ENCODE data around the gene AFG1L.
"Not testable (repeated sequence)": the region's sequence is repeated elsewhere in the genome, so short reads cannot be mapped to it uniquely, and the experiment has no call there.

Gene AFG1L

GRCh38 chr6:108355120-108355519 is 60.3 kb downstream of the AFG1L start:
- no peak for DNase-seq

- no peak for DNase-seq
Measured at GRCh38 chr6:108355890-108356289, 61.0 kb downstream of the AFG1L start.

- DNase-seq, result no peak
Measured at GRCh38 chr6:108359901-108360882, 65.3 kb downstream of the AFG1L start.

DNA sequence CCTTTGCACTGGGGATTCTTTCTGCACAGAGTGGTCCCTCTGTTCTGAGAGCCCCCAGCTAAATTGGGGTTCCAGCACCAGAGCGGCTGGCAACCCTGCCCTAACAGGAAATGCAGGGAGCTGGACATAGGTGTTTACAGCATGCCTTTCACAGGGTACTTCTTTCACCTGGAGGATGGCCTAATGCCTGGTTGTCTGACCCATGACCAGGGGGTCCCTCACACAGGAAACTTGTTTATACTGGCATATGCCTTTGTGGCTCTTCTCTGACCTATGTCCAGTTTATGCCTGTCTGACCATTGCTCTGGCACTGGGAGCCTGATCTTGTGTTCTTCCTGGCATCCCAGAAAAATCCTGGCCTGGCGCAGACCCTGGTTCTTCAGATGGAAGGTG is 66.1 kb downstream of the AFG1L start:
- DNase-seq, result no peak

- DNase-seq, result no peak
Measured at GRCh38 chr6:108361312-108361932, 66.6 kb downstream of the AFG1L start.

DNA sequence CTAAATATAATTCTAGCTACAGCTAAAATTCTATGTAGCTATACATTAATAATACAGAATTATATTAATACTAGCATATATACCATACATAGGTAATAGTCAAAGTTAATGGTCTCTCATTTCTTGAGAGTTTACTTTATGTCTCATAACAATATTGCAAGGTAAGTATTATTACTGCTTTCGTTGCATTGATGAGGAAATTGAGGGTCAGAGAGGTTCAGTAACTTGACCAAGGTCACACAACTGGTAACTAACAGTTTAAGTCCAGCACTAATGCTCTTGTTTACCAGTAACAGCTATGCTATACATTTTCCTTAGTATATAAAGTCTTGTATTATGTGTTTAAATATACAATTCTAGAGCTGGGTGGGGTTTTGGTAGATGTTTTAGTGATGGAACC is 67.6 kb downstream of the AFG1L start:
- DNase-seq, result no peak

DNA sequence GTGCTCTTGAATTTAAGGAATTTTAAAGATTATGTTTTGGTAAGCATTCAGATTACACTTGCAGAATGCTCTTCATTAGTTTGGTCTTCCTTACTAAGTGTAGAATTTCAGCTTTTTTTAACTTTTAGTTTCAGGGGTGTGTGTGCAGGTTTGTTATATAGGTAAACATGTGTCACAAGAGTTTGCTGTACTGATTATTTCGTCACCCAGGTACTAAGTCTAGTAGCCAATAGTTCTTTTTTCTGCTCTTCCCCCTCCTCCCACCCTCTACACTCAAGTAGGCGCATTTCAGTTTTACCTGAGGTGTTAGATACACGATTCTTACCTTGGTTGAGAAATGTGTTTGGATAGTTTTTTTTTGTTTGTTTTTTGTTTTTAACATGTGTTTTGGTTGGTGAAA is 68.3 kb downstream of the AFG1L start:
- no peak for DNase-seq

DNA sequence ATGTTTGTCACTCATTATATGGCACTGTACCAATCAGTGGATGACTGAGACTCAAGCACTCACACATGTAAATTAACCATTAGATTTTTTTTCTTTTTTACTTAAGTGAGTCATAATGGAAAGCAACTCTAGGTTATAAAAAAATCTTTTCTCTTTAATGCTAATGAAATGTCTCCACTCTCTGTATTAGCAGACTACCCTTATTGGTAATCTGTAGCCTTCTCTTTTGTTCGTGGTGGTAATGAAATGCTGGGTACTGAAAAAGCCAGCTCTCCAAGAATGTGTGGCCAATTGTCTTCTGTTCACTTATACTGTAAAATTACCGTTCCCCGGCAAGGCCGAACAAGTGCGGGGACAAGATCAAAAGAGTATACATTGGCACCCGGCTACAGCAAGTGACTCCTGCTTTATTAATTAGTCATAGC is 69.0 kb downstream of the AFG1L start:
- DNase-seq, result peak; percentile 4

DNA sequence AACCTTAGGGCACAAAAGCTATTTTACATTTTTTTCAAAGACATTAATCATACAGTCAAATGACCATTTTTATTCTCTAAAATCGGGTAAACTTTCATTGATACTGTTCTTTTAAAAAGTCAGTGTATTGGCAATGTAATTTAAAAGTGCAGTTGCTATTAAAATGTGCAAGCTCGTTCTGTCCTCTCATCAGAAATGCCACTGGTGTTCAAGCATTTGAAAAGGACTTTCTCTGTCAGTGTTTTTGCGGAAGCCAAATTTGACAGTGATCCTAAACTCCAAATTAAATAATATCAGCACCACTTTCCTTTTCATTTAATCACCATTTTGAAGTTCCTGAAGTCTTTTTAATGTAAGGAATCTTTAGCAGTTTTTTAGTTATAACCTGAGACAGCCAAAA is 69.6 kb downstream of the AFG1L start:
- DNase-seq, result no peak

GRCh38 chr6:108365478-108365877 is 70.6 kb downstream of the AFG1L start:
- no peak for DNase-seq

DNA sequence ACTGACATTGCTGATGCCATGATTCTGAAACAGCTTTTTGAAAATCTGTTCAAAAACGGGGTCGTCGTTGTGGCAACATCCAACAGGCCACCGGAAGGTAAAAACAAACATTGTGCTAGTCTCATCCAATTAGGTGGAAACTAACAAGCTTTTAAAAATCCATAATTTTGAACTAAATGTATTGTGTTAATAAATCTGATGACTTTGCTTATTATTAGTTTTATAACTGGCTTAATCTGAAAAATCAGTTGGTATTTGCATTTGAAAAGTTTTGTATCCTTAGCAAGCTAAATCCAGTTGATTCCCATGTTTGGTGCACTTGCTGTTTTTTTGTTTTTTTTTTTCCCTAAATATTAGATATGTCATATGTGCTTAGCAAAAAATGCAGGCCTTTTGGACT is 71.4 kb downstream of the AFG1L start:
- DNase-seq, result no peak

DNA sequence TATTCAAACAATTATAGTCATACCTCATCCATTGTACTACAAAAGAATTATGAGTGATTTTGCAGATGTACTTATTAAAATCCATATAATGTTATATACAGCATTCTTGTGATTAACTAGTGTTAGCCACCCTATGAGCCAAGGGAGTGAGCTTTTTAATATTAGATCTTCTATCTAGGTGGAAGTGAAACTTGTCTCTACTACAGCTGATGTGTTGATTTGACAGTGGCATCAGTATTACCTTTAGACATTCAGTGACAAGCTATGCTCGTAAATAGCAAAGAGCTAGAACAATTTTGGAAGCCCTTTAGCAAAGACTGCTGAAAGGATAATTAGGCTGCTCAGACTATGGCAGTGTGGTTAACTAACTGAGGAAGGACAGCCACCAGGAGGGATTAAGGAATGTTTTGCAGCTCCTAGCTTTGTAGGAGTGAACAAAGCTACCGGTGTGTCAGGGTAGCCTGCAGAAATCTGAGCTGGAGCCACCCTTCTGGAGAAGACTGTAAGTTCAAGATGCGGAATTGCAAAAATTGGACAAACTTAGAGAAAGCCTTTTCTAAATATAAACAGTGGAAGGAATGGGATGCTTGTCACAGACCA is 73.7 kb downstream of the AFG1L start:
- DNase-seq, result no peak

DNA sequence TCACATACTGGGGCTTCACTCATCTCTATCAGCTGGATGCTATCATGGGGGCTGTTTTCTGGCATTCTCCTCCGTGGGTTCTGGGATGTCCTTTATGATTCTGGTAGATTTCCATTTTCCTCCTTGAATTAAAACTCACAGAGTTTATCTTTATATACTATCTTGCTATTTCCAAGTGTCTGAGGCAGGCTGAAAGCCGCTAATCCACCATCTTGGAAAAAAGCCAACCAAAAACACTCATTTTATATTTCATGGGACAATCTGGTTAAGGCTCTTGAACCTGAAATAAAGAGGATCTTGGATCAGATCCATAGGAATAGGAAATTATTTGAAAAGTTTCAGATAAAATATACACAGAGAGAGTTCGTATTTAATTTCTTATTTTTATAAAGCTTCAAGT is 86.0 kb downstream of the AFG1L start:
- no peak for DNase-seq

GRCh38 chr6:108383981-108384380 is 89.1 kb downstream of the AFG1L start:
- DNase-seq, result no peak

DNA sequence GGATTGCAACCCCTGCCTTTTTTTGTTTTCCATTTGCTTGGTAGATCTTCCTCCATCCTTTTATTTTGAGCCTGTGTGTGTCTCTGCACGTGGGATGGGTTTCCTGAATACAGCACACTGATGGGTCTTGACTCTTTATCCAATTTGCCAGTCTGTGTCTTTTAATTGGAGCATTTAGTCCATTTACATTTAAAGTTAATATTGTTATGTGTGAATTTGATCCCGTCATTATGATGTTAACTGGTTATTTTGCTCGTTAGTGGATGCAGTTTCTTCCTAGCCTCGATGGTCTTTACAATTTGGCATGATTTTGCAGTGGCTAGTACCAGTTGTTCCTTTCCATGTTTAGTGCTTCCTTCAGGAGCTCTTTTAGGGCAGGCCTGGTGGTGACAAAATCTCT is 94.3 kb downstream of the AFG1L start:
- DNase-seq, result not testable (repeated sequence)

- DNase-seq, result no peak
Measured at GRCh38 chr6:108395297-108395696, 100.4 kb downstream of the AFG1L start.

DNA sequence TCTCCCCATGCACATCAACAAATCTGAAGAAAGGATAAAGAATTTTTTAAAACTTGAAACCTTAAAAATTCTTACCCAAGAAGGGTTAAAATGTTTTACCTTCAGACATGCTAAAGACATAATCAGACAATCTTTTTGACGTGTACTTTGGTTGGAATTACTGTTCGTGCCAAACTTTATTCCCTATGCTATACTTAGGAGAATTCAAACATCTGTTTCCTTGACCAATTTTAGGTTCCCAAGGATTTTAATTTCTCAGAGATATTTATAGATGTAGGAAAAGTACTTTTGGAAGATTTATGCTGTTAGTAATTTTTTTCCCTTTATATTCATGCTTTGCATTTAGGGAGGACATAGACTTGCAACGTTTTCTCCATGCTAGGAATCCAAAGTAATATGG is 108.4 kb downstream of the AFG1L start:
- no peak for DNase-seq

DNA sequence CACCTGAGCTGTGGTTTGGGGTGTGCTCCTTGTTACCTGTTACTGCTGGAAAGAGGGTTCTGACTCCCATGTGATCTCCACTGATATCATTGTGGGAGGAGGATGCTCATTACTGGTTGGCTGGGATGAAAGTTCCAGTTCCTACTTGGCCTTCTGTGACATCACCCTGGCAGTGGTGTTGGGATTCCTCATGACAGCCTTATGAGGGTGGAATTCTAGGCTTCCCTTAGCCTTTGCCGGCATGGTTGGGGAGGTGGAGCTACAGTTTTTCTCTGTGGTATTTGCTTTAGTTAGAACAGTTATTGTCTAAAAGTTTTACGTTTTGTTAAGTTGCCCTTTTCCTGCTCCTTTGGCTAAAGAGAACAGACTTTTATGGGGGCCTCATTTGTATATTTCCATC is 112.1 kb downstream of the AFG1L start:
- no peak for DNase-seq

DNA sequence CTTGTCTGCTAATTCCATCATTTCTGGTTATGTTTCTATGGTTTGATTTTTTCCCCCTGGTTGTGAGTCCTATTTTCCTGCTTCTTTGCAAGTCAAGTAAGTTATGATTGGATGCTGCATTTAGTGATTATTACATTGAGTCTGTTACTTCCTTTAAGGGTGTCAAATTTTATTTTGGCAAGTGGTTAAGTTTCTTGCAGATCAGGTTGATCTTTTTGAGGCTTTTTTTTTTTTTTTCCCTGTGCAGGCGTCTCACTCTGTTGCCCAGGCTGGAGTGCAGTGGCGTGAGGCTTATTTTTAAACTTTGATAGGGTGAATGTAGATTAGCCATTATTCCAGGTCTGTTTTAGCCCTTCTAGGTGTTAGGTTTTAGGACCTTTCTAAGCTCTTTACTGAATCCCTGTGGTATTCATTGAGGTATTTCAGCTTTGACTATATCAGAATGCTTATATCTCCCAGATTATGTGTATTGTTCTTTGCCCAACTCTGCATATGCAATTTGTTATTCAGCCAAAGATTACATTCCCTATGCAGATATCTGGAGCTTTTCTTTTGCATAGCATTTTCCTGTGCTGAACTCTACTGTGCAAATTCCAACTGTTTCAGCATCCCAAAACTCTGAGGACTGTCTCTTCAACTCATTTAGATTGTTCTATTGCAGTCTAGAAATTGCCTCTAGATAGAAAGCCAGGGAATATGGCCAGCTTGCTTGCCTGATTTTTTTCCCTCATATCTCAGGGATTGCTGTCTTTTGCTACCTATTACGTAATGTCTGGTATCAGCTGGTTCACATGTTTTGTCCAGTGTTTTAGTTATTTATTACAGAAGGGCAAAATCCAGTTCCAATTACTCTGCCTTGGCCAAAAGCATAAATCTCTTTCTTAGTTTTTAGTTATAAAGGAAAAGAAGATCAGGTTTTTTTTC is 113.3 kb downstream of the AFG1L start:
- DNase-seq, result no peak

- no peak for DNase-seq
Measured at GRCh38 chr6:108408861-108409260, 114.0 kb downstream of the AFG1L start.

- not testable (repeated sequence) for DNase-seq
Measured at GRCh38 chr6:108416047-108416833, 121.4 kb downstream of the AFG1L start.

DNA sequence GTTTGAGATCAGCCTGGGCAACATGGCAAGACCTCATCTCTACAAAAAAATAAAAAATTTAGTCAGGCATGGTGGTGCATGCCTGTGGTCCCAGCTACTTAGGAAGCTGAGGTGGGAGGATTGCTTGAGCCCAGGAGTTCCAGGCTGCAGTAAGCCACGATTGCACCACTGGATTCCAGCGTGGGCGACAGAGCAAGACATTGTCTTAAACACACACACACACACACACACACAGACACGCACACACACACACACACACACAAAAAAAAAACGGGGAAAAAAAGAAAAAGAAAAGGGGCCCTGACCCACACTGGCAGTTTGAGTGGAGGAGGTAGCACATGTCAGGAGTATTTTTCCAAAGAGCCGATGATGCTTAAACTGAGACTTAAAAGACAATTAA is 122.2 kb downstream of the AFG1L start:
- no peak for DNase-seq

Data from activated CD4-positive, alpha-beta T cell treated with anti-CD3 and anti-CD28 coated beads, Interleukin-10, Interleukin-2, amounts not matched to agents 100 ng/mL and 50 ng/mL, durations not matched to agents 16 hours and 8 hours (primary cell).